ENCODE measurements around the gene DIP2B. TPM values are rescaled to one million over a fixed set of nuclear protein-coding genes. Genes with fewer than 3 reads are reported as not detected.

Gene DIP2B
- total RNA-seq, 2 experiments from 2014 or later = 21.2 to 23.7 TPM

- ATAC-seq = no peak
- CTCF ChIA-PET = interaction anchor here (1.4 kb wide), 1 partner anchor 100 kb away, joined by 4 read pairs; the partner anchor contains the start of gene DIP2B
Measured at GRCh38 chr12:50604640-50604920, 99.8 kb downstream of the DIP2B start.

GRCh38 chr12:50606675-50607375, 102.0 kb downstream of the DIP2B start:
- H3K4me1 Mint-ChIP-seq (ENCODE audit: low read depth) = peaks cover 15% of the 10 kb centered on the region
- DNase-seq = no peak
- no peak overlapping the region for H3K4me3 Mint-ChIP-seq
- no peak overlapping the region for H3K27ac Mint-ChIP-seq
- no peaks in the 10 kb centered on the region for H3K9me3 Mint-ChIP-seq
- H3K27me3 Mint-ChIP-seq = no peaks in the 10 kb centered on the region
- ChIA-PET POLR2A (interaction anchor here (1.7 kb wide), 1 partner anchor 13 kb away, joined by 5 read pairs; no protein-coding TSS in a partner anchor), CTCF (interaction anchor here (1.0 to 1.6 kb wide), 2 partner anchors 10 to 86 kb away, joined by 3 read pairs; no protein-coding TSS in a partner anchor)
- intact Hi-C loops (cut with micrococcal nuclease) = no loop called here
- TF ChIP-seq CTCF (IDR thresholded peaks at IDR 0.05) = no peak
- H3K36me3 Mint-ChIP-seq (ENCODE audit: low read depth) = peaks cover 7% of the 10 kb centered on the region
- ATAC-seq = no peak

More at GRCh38 chr12:50604640-50604920, 99.8 kb downstream of the DIP2B start:
- POLR2A ChIA-PET = no interaction called here
- Mint-ChIP-seq H3K4me3 (no peak overlapping the region), H3K9me3 (no peaks in the 10 kb centered on the region), H3K27me3 (no peaks in the 10 kb centered on the region), H3K27ac (no peak overlapping the region), H3K36me3 (ENCODE audit: low read depth) (peaks cover 11% of the 10 kb centered on the region), H3K4me1 (ENCODE audit: low read depth) (peaks cover 33% of the 10 kb centered on the region)
- intact Hi-C loops (cut with micrococcal nuclease) = no loop called here
- TF ChIP-seq CTCF (IDR thresholded peaks at IDR 0.05) = no peak
- no peak for DNase-seq

GRCh38 chr12:50609292-50609874, 104.6 kb downstream of the DIP2B start:
- Mint-ChIP-seq H3K27ac (no peak overlapping the region), H3K36me3 (ENCODE audit: low read depth) (peaks cover 7% of the 10 kb centered on the region), H3K27me3 (no peaks in the 10 kb centered on the region), H3K4me1 (ENCODE audit: low read depth) (peaks cover 13% of the 10 kb centered on the region), H3K4me3 (no peak overlapping the region), H3K9me3 (no peaks in the 10 kb centered on the region)
- ChIA-PET POLR2A (no interaction called here), CTCF (interaction anchor here (1.5 kb wide), 1 partner anchor 105 kb away, joined by 5 read pairs; the partner anchor contains the start of gene DIP2B)
- no peak for ATAC-seq
- intact Hi-C loops (cut with micrococcal nuclease) = no loop called here
- DNase-seq = no peak
- no peak for TF ChIP-seq CTCF (IDR thresholded peaks at IDR 0.05)

- CTCF ChIA-PET = interaction anchor here (1.2 to 1.5 kb wide), 3 partner anchors 28 to 105 kb away, joined by 3 to 5 read pairs (median 4); partner anchors contain the start of gene DIP2B
- H3K4me1 Mint-ChIP-seq (ENCODE audit: low read depth) = peaks cover 15% of the 10 kb centered on the region
- intact Hi-C loops (cut with micrococcal nuclease) = no loop called here
- no peak for DNase-seq
- TF ChIP-seq CTCF (IDR thresholded peaks at IDR 0.05) = no peak
- H3K9me3 Mint-ChIP-seq = no peaks in the 10 kb centered on the region
- POLR2A ChIA-PET = no interaction called here
- peaks cover 7% of the 10 kb centered on the region for H3K36me3 Mint-ChIP-seq (ENCODE audit: low read depth)
- no peak overlapping the region for H3K4me3 Mint-ChIP-seq
- H3K27me3 Mint-ChIP-seq = no peaks in the 10 kb centered on the region
- no peak for ATAC-seq
- no peak overlapping the region for H3K27ac Mint-ChIP-seq
Measured at GRCh38 chr12:50610171-50610570, 105.4 kb downstream of the DIP2B start.

All from activated CD8-positive, alpha-beta T cell treated with anti-CD3 and anti-CD28 coated beads for 36 hours (primary cell).